ENCODE results near the gene ARHGEF5.
"Not testable (repeated sequence)": the region's sequence is repeated elsewhere in the genome, so short reads cannot be mapped to it uniquely, and the experiment has no call there.

- TF ChIP-seq, protein P1, sequence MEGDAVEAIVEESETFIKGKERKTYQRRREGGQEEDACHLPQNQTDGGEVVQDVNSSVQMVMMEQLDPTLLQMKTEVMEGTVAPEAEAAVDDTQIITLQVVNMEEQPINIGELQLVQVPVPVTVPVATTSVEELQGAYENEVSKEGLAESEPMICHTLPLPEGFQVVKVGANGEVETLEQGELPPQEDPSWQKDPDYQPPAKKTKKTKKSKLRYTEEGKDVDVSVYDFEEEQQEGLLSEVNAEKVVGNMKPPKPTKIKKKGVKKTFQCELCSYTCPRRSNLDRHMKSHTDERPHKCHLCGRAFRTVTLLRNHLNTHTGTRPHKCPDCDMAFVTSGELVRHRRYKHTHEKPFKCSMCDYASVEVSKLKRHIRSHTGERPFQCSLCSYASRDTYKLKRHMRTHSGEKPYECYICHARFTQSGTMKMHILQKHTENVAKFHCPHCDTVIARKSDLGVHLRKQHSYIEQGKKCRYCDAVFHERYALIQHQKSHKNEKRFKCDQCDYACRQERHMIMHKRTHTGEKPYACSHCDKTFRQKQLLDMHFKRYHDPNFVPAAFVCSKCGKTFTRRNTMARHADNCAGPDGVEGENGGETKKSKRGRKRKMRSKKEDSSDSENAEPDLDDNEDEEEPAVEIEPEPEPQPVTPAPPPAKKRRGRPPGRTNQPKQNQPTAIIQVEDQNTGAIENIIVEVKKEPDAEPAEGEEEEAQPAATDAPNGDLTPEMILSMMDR (optimal IDR thresholded peaks at IDR 0.05 in 1 of 3, IDR thresholded peaks at IDR 0.05 in 1 of 3, conservative IDR thresholded peaks at IDR 0.05 in 1 of 3; ENCODE audit: extremely low read depth in 1 of 3, insufficient read depth in 2 of 3, low read length in 3 of 3), result not testable (repeated sequence)
- not testable (repeated sequence) for TF ChIP-seq EZH2 (IDR thresholded peaks at IDR 0.05; ENCODE audit: low read length)
These were observed 23.8 kb upstream of the ARHGEF5 start for GRCh38 chr7:144331221-144331995.

Measured in keratinocyte (primary cell).